PC-3 (cell line): ENCODE measurements around the gene FAM209B. TPM values are rescaled to one million over a fixed set of nuclear protein-coding genes. Genes with fewer than 3 reads are reported as not detected.
"Not testable (repeated sequence)": the region's sequence is repeated elsewhere in the genome, so short reads cannot be mapped to it uniquely, and the experiment has no call there.

Experiments used
- ATAC-seq: fragments of 200-7000 bp; cut with Tn5 transposase; 2 replicates; pipeline ENCODE4 v1.9.1; 2020; ENCODE audit warnings: mild to moderate bottlenecking, moderate library complexity
- Bru-seq: library from RNA; stranded (reverse); fragments of 400-500 nt; gene quantifications from one replicate; lab custom pipeline; 2021; lab: Mats Ljungman, UMichigan
- BruChase-seq, 2 experiments: library from RNA; stranded (reverse); fragments of 400-500 nt; gene quantifications; one replicate each; lab custom pipeline; 2021; lab: Mats Ljungman, UMichigan
- BruUV-seq: library from RNA; stranded (reverse); fragments of 400-500 nt; replicated peaks from 2 replicates; lab custom pipeline; 2021; lab: Mats Ljungman, UMichigan
- CTCF ChIA-PET: fragments of 300-600 bp; sonication (Branson Sonifier 250); formaldehyde crosslinking; loops from one replicate; lab custom pipeline; 2022; ENCODE audit warnings: antibody characterized with exemption; lab: Charles Lee
- POLR2A ChIA-PET: fragments of 300-600 bp; sonication (Branson Sonifier 250); formaldehyde crosslinking; loops from one replicate; lab custom pipeline; 2022; ENCODE audit warnings: antibody characterized with exemption; ENCODE audit not compliant: unreplicated experiment; lab: Charles Lee
- DNase-seq: peaks from one replicate; pipeline ENCODE4 v3.0.0-alpha.2; 2015
- H2AFZ ChIP-seq: fragments of 300-600 bp; sonication (generic); 2 replicates; pipeline ENCODE4 v1.6.0; 2016; ENCODE audit warnings: antibody characterized with exemption, low read length
- H3F3A ChIP-seq: fragments of 300-600 bp; sonication (generic); one replicate; pipeline ENCODE4 v1.6.0; 2017; ENCODE audit warnings: antibody characterized with exemption, low read length, control low read depth, mild to moderate bottlenecking; ENCODE audit not compliant: unreplicated experiment
- H3K27ac ChIP-seq: fragments of 300-600 bp; sonication (generic); 2 replicates; pipeline ENCODE4 v1.5.1; 2016; ENCODE audit warnings: mild to moderate bottlenecking, low read length
- H3K27me3 ChIP-seq: fragments of 300-600 bp; sonication (generic); 2 replicates; pipeline ENCODE4 v1.6.1; 2016; ENCODE audit warnings: low read length, mixed read lengths
- H3K36me3 ChIP-seq: fragments of 300-600 bp; sonication (generic); 2 replicates; pipeline ENCODE4 v1.6.1; 2016; ENCODE audit warnings: low read depth, mixed run types, low read length, mixed read lengths
- H3K4me1 ChIP-seq: fragments of 300-600 bp; sonication (generic); 2 replicates; pipeline ENCODE4 v1.5.1; 2016; ENCODE audit warnings: low read length; ENCODE audit not compliant: insufficient read depth
- H3K4me2 ChIP-seq: fragments of 300-600 bp; sonication (generic); 2 replicates; pipeline ENCODE4 v1.6.0; 2016; ENCODE audit warnings: low read length
- H3K4me3 ChIP-seq: fragments of 300-600 bp; sonication (generic); 2 replicates; pipeline ENCODE4 v1.5.1; 2016; ENCODE audit warnings: mild to moderate bottlenecking, low read length, mixed read lengths
- H3K79me2 ChIP-seq: fragments of 300-600 bp; sonication (generic); 2 replicates; pipeline ENCODE4 v1.6.1; 2017; ENCODE audit warnings: low read length, mixed read lengths
- H3K9ac ChIP-seq: fragments of 300-600 bp; sonication (generic); 2 replicates; pipeline ENCODE4 v1.6.0; 2016; ENCODE audit warnings: mild to moderate bottlenecking, low read length
- H3K9me2 ChIP-seq: fragments of 300-600 bp; sonication (generic); replicated peaks from 2 replicates; pipeline ENCODE4 v1.6.1; 2016; ENCODE audit warnings: mixed run types, low read length, mixed read lengths
- H3K9me3 ChIP-seq: fragments of 300-600 bp; sonication (generic); 2 replicates; pipeline ENCODE4 v1.6.1; 2016; ENCODE audit warnings: low read length, mixed read lengths
- H4K20me1 ChIP-seq: fragments of 300-600 bp; sonication (generic); 2 replicates; pipeline ENCODE4 v1.6.1; 2016; ENCODE audit warnings: low read length, mixed read lengths
- EZH2 ChIP-seq: fragments of 300-600 bp; sonication (generic); IDR thresholded peaks from one replicate; pipeline ENCODE4 v1.6.1; 2017; ENCODE audit warnings: antibody characterized with exemption, mild to moderate bottlenecking, low read length; ENCODE audit not compliant: unreplicated experiment
- EZH2phosphoT487 ChIP-seq: fragments of 300-600 bp; sonication (generic); IDR thresholded peaks from 2 replicates; pipeline ENCODE4 v1.6.1; 2018; ENCODE audit warnings: mild to moderate bottlenecking, antibody characterized with exemption, low read length, borderline replicate concordance
- intact Hi-C: fragments of 100-400 bp; cut with micrococcal nuclease; formaldehyde crosslinking; loops from 2 replicates; pipeline ENCODE4 v1.9.0; 2023
- long read RNA-seq: library from polyadenylated mRNA; unstranded; transcript quantifications from one replicate; pipeline ENCODE4 v2.0.0, GENCODE V29; 2021; ENCODE audit not compliant: unreplicated experiment
- total RNA-seq: library from RNA; depleted of rRNA; stranded (reverse); fragments of >200 nt; gene quantifications from 2 replicates; pipeline ENCODE4 v1.2.3, GENCODE V29; 2014; rRNA removed
- TF ChIP-seq, protein P1 (sequence below): fragments of 300-600 bp; sonication (generic); conservative IDR thresholded peaks from 2 replicates; pipeline ENCODE4 v1.5.1; 2017; ENCODE audit warnings: antibody characterized with exemption, low read depth, mild to moderate bottlenecking, low read length

The FAM209B gene, protein sequence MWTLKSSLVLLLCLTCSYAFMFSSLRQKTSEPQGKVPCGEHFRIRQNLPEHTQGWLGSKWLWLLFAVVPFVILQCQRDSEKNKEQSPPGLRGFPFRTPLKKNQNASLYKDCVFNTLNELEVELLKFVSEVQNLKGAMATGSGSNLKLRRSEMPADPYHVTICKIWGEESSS
- total RNA-seq = 0.58 TPM in 1 of 2 replicates, not detected in the other
- percentile 18 among the genes with signal in this experiment for Bru-seq, nascent RNA
- BruChase-seq, experiment 1, labeled RNA remaining after a 6-hour chase = percentile 40 among the genes with signal in this experiment
- BruChase-seq, experiment 2, labeled RNA remaining after a 2-hour chase = percentile 35 among the genes with signal in this experiment
- long read RNA-seq = 0 reads

GRCh38 chr20:56532946-56533345 lies at the start of gene FAM209B:
TSS of gene FAM209B (plus strand) at chr20:56533246. CDS start at chr20:56533342, 96 bp downstream.
- CTCF ChIA-PET, H3K4me1 ChIP-seq, H4K20me1 ChIP-seq, H3K9me3 ChIP-seq, H2AFZ ChIP-seq, DNase-seq, H3K36me3 ChIP-seq, H3K27me3 ChIP-seq, POLR2A ChIA-PET, H3K9ac ChIP-seq, ATAC-seq, BruUV-seq, H3K4me2 ChIP-seq, H3K79me2 ChIP-seq, H3K27ac ChIP-seq, H3F3A ChIP-seq, H3K9me2 ChIP-seq, H3K4me3 ChIP-seq, intact Hi-C loops: not testable (repeated sequence)

- no peaks in the 10 kb centered on the region for H3F3A ChIP-seq
- POLR2A ChIA-PET = no interaction called here
- 0 out of 2 replicates have a peak, but pooled peaks cover 6% of the 10 kb centered on the region for H4K20me1 ChIP-seq
- H3K4me2 ChIP-seq = no peak overlapping the region
- H3K27me3 ChIP-seq = no peaks in the 10 kb centered on the region
- no peaks in the 10 kb centered on the region for H3K79me2 ChIP-seq
- no peaks in the 10 kb centered on the region for H3K4me1 ChIP-seq
- no peak overlapping the region for H3K9ac ChIP-seq
- TF ChIP-seq EZH2phosphoT487 = no peak
- TF ChIP-seq, protein P1, sequence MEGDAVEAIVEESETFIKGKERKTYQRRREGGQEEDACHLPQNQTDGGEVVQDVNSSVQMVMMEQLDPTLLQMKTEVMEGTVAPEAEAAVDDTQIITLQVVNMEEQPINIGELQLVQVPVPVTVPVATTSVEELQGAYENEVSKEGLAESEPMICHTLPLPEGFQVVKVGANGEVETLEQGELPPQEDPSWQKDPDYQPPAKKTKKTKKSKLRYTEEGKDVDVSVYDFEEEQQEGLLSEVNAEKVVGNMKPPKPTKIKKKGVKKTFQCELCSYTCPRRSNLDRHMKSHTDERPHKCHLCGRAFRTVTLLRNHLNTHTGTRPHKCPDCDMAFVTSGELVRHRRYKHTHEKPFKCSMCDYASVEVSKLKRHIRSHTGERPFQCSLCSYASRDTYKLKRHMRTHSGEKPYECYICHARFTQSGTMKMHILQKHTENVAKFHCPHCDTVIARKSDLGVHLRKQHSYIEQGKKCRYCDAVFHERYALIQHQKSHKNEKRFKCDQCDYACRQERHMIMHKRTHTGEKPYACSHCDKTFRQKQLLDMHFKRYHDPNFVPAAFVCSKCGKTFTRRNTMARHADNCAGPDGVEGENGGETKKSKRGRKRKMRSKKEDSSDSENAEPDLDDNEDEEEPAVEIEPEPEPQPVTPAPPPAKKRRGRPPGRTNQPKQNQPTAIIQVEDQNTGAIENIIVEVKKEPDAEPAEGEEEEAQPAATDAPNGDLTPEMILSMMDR = no peak
- no peak for TF ChIP-seq EZH2
- no TSS peak for BruUV-seq
- H2AFZ ChIP-seq = no peak overlapping the region
- H3K27ac ChIP-seq = no peak overlapping the region
- DNase-seq = no peak
- intact Hi-C loops = no loop called here
- CTCF ChIA-PET = no interaction called here
- H3K9me3 ChIP-seq = no peaks in the 10 kb centered on the region
- no peak for ATAC-seq
- H3K4me3 ChIP-seq = no peak overlapping the region
- peaks cover 71% of the 10 kb centered on the region for H3K36me3 ChIP-seq
- H3K9me2 ChIP-seq = no peaks in the 10 kb centered on the region
Observed at GRCh38 chr20:56483970-56484369, 49.1 kb upstream of the FAM209B start.

DNA sequence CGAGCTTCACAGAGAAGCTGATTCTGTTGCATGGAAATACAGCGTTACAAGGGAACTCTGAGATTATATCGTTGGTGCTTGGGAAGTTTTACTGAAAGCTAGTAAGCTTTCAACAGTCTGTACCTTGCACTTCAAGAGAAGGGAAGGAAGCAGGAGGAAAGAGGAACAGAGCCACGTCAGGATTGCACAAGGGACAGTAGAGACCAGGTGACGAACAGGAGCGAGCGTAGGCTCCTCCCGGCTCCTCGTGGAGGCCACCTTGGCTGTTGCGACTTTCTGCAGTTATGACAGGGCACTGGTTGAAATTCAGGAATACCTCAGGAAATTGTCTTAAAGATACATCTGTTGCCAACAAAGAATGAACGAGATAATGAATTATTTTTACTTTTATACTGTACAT lies 45.8 kb upstream of the FAM209B start:
- Histone ChIP-seq H3K4me3 (no peak overlapping the region), H3K9me3 (no peaks in the 10 kb centered on the region), H4K20me1 (0 out of 2 replicates have a peak, but pooled peaks cover 6% of the 10 kb centered on the region), H3K9ac (no peak overlapping the region), H3K79me2 (no peaks in the 10 kb centered on the region), H3K4me1 (no peaks in the 10 kb centered on the region), H2AFZ (no peak overlapping the region), H3K9me2 (no peaks in the 10 kb centered on the region), H3K27me3 (no peaks in the 10 kb centered on the region), H3K36me3 (peaks cover 65% of the 10 kb centered on the region), H3F3A (no peaks in the 10 kb centered on the region), H3K4me2 (no peak overlapping the region), H3K27ac (no peak overlapping the region)
- ChIA-PET CTCF (no interaction called here), POLR2A (no interaction called here)
- TF ChIP-seq, protein P1 = no peak
- TF ChIP-seq EZH2 (no peak), EZH2phosphoT487 (no peak)
- no peak for DNase-seq
- ATAC-seq = no peak
- intact Hi-C loops = no loop called here
- BruUV-seq = no TSS peak
